GM18907 (cell line): ENCODE measurements around the gene DNHD1.

Experiments
- ATAC-seq: cut with Tn5 transposase; IDR thresholded peaks from one replicate; pipeline ENCODE4 v1.9.1; 2021; ENCODE audit warnings: mild to moderate bottlenecking, moderate library complexity; ENCODE audit not compliant: unreplicated experiment

DNHD1 gene, protein sequence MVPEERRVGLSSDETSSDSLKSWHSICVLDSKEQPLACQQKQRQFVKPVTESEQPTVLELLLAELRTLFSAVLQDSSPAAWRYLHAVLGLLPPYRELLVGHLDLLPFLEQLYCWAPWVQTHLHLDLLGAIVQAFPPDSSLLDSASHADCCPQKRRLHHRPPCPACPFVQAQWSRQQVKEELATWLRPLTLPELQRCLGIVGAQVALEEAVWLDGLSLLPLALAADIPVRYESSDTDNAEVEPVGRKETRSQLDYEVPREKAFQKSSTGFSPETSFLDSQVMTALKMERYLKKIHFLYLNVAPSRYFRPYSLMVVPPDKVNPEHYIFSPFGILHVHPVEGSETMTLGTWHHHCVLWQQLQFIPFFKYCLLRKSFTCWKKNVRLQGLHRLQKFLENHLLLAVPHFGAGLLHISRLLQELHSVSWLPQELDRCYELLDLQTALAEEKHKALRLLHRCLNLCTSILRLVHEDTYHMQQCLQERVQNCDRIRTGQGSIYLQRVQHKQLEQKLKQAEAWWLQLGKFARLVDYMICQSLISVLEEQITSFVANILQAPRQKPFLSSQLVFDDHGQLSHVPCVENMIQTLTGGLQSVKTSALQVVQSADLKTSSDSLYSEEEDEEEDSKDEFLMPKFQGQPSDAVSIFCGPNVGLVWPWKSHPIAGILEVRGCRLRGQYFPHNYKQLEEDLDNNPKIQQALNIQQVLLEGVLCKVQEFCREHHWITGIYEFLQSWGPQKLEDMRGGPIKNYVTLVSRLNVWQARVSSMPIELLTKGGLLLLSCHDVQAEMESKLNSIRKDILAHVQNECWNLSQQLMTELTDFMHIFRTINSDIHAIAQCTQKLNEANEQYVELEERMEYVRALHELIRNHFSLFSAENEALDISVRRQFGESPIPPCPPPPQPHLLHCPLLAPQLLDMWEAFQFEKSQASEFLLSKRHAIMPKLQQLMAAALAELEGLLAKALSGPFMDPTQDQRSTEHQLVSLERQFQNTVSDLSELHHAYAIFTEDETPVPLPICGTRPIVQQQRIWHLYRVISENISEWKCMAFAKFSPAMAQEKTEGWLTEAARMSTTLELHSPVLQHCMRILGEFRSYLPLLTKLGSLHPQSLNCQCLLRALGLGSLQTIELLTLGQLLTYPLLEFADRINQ (N-terminal part only)

DNA sequence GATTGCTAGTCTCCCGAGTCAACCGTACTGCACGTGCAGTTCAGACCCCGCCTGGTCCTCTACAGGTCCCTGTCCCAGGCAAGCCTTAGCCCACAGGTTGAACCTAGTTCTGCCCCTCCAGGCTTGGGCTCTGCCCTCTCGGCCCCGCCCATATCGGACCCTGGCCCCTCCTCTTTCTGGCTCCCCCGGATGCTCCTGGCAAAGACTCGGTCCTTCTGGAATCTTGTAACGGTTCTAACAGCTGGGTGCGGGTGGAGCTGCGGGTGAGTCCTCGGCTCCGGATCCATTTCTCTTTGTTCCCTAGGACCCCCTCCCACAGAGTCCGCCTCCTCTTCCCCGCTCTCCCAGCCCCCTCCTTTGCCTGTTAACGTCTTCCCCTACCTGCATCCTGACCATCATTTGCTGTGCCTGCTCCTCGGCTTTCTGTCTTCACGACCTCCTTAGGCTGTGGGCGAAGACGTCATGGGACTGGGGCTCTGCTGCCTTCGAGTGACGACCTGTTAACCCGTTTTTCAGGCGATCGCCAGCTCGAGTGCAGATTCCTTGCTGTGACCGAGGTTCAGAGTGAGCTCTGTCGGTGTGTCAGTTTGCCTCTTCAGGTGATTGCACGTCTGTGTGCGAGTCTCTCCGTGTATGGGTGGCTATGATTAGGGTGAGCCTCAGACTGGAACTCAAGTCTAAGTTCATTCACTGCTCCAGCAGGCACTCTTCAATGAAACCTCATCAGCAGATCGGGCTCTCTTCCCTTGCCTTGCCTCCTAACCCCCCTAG is at the start of gene DNHD1:
TSS of gene DNHD1 (plus strand) at position 212 of the 771 bp plus-strand sequence. CDS start 936 bp downstream, outside the sequence.
- ATAC-seq = no peak

DNA sequence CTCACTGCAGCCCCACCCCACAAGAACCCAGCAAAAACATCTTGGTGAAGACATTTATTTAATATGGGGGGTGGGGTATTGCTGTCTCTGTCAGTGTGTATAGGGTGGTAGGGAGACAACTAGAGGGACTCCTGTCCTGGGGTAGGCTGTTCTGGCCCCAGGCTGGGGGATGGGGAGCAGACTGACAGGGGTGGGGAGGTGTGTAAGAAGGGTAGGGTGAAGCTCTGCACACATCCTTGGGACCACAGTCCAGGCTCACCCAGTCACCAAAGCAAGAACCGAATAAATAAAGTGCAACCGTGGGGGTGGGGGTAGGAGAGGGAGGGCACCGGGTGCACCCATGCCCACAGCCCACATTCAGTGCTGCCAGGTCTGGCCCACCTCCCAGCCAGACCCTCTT is 48.5 kb upstream of the DNHD1 start:
- no peak for ATAC-seq

DNA sequence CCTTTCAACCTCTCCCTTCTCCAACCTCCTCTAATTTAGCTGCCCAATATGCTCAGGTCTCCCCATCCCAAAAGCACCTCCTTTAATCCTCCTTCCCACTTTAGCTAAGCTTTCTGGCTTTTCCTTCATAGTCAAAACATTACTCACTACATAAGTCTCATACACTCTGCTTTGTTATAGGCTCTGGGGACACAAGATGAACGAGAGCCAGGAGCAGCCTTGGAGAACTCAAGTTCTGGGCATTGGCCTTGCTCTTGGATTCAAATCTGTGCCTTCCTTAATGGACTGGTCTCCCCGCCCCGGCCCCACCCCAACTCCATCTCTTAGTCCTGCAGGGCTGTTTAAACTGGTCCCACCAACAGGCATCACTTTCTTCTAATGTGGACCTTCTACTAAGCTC is 44.9 kb upstream of the DNHD1 start:
- no peak for ATAC-seq

DNA sequence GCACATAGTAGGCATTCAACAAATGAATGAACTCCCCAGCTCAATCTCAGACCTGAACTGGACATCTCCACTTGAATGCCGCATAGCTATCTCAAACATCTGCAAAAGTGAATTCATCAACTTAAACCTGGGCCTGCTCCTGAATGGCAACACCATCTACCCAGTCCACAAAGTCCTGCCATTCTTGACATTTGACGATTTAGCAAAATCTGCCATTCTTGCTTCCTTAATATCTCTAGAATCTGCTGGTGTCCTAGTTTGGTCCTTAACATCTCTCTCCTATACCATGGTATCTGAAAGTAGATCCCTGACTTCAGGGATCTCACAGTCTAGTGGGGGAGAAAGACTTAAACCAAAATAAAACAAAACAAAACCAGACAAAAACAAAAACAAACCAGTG is 43.9 kb upstream of the DNHD1 start:
- ATAC-seq = no peak

DNA sequence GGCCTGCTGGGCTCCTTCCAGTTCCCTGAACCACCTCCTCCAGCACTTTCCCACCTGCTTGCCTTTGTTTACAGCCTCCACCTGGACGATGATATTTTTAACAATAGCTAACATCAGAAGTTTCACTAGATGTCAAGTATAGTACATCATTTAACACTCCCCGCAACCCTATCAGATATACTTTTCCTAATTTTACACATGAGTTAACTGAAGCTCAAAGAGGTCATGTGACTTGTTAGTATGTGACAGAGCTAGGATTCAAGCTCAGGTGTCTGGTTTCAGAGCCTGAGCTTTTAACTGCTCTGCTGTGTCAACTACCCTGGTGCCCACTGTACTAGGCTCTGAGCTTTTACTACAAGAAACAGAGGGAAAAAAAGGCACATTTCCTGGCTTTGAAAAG is 42.0 kb upstream of the DNHD1 start:
- no peak for ATAC-seq

DNA sequence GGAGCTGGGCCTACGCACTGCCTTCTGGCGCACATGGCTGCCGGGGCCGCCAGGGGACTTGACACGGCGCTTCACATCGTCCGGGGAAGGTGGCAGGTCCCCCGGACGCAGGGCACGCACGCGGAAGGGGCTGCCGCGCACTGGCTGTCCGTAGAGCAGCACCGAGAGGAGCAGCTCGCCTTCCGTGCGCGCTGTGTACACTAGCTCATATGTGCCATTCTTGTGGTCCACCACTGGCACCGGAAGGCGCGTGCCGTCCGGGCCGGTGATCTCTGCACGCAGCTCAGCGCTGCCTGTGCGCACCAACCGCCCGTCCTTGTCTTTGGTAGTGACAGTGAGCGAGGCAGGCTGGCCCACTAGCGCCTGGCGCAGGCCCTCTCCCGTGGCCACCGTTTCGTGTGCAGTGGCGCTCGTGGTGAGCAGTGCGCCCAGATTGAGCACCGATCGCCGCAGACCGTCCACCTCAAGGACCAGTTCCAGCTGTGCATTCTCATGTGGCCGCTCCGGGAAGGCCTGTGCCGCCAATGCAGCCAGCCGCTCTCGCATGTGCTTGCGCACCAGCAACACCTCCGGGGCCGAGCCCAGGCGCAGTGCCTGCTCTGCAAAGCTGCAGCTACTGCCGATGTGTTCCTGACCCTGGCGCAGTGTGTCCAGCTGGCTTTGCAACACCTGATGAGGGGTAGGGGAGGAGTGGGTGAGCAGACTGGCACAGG is 40.6 kb upstream of the DNHD1 start:
- no peak for ATAC-seq

DNA sequence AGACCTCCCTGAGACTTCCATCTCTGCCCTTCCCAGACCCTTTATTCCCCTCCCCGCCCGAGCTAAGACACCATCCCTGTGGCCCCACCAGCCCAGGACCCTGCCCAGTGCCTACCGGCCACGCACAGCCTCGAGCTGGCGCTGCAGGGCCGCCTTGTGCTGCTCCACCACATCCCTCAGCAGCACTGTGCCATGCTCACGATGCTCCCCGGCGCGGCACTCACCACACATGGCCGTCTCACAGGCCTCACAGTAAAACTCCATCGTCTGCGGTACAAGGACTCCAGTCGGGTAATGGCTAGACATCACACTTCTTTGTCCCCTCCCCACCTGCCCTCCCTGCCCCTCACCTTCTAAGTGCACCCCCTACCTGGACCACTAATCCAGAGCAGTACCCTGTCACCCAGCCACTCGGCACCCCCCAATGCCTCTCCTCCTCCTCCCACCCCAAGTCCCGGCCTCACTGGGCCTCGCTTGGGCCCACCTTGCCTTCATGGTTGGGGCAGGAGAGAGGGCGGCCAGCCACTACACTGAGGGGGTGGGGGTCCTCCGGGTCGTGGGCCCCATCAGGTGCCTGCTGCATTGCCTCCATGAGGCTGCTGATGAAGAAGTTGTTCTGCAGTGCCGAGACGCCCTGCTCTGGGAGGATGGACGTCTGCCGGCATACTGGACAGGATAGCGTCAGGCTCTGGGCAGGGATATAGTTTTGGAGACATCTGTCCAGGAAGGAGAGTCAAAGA is 39.3 kb upstream of the DNHD1 start:
- no peak for ATAC-seq

DNA sequence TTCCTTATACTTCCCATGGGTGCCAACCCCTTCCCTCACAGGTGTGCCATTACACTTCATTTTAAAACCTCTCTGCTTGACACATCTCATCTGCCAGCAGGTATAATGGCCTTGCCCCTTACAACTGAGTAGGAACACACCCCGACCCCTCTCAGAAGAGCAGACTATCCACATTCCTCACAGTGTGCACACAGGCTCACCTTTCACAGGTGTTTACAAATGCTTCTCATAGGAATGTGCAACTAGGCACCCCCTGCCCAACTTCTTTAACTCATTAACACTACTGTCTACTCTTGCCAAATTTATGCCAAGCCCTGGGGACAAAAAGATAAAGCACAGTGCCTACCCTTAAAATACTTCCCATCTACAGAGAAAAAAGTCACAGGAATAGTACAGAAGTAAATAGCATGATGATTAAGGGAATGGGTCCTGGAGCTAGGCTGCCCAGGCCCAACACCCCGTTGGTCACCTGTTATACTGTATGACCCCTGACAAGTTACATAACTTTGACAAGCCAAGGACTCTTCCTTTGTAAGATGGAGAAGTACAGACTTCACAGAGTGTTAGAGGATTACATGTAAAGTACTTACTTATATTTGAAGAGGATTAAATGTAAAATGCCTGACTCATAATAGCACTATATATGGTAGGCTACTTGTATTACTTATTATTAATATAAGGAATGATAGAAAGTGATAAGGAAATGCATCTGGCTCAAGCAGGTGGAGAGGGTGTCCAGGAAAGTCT is 38.6 kb upstream of the DNHD1 start:
- ATAC-seq = no peak

DNA sequence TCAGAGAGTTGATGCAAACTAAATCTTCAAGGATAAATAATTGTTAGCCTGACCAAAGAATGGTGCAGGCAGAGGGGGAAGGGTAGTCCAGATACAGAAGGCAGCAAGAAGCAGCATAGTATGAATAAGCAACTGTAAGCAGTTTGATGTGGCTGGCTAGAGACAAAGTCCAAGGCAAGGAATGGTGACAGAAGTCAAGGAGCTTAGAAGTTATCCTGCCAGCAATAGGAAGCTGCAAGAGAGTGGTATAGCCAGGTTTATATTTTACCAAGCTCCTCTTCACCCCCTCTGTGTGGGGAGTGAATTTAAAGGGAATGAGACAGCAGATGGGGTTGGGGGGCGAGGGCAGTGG is 38.0 kb upstream of the DNHD1 start:
- ATAC-seq = no peak

DNA sequence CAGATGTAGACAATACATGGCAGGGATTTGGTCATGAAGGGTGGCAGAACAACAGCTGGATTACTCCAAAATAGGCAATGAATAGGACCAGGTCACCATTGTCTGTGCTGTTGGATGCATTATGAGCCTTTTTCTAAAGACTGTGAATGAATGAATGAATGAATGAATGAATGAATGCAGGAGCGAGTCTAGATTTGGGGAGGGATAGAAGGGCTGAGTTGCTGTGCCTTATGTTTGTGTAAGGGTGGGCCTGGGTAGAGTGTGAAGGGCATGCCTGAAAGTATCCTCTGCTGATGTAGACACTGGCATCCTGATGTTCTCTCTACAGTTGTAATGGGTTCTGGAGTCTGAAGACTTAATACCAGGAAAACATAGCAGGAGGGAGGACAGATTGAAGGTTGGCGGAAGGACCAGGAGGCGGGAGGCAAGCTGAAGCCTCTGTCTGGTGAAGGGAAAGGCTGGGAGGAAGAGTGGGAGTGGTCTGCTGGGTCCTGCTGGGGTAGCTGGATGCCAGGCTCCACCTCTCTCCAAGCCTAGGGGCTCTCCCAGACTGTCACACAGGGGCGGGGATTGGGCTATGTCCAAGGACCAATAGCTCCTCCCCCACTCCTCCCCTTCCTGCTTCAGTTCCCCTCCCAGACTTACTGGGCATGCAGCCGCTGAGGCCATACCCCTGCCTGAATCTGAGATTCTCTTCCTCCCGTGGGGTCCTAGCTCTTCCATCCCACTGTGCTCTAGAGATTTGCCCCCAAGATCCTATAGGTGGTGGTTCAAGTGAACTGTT is 28.2 kb upstream of the DNHD1 start:
- peak; percentile 74 for ATAC-seq

DNA sequence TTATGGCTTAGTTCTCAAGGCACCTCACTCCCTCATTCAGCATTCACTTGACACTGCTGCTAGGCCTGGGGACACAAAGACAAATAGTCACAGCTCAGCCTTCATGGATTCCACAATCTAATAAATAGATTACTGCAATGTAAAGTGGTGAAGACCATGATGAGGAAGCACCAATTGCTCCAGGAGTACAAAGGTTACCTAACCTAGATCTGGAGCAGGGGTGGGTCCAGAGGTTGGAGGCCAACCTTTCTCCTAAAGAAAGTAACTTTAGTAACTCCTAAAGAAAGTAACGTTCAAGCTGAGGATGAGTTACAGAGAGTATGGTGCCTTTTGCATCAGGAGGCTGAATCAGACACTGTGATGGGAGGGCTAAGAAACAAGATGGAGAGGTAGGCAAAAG is 27.5 kb upstream of the DNHD1 start:
- ATAC-seq = no peak

DNA sequence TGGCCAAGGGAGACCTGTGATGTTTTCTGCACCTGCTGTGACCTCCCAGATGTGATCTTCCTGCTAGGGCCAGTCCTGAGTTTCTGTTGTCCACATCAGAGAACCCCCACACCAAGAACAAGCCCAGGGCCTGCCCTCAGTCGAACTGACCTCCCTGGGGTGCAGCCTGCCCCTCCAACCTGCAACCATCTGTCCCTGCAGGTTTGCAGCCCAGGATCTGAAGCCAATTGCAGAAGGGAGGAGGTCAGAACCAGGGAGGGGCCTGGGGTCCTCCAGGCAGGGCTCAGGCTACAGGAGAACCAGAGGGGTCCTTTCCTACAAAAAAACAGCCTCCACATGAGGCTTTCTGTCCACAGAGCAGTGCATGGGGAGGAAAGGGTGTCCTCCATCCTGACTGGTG is 24.1 kb upstream of the DNHD1 start:
- no peak for ATAC-seq

DNA sequence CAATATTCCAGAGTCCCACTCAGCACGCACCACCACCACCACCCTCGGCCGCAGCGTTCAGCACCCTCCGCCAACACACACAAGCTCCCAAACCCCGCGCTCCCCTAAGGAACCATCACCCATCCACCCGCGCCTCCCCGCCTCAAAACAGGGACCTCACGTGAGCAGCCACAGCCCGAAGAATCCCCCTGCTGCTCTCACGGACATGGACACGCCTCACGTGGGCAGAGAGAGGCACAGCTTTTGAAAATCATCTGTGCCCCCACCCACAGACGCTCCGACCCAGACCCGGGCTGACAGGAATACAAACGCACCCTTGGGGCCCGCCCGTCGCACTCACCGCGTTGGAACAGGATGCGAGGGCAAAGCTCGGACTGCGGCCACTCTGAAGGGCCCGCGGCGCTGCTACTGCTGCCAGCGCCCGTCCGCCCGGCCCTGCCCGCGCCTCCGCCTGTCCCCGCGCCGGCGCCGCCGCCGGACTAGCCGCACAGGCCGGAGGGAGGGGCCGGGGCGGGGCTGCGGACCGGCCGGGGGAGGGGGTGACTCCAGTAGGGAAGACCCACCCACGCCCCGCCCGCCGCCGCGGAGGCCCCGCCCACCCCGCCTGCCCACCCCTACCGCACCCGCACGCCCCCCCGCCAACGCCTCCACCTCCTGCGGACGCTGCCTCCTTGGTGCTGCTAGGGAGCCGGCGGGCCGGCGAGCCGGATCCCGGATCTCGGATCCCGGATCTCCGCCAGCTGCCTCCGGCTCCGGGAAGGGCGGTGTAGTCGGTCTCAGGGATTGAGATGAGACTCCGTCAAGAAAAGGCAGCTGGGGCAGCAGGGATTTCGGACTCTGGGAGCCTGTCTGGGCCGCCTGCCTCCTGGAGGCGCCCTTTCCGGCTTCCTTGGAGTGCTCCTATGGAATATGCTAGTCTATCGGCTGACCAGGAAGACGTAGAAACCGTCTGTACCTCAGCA is 23.3 kb upstream of the DNHD1 start, which contains the start of gene TRIM3:
TSS of gene TRIM3 (minus strand) at position 491 of the 962 bp plus-strand sequence. CDS start 8,246 bp downstream, outside the sequence.
- peak; percentile 59 for ATAC-seq

DNA sequence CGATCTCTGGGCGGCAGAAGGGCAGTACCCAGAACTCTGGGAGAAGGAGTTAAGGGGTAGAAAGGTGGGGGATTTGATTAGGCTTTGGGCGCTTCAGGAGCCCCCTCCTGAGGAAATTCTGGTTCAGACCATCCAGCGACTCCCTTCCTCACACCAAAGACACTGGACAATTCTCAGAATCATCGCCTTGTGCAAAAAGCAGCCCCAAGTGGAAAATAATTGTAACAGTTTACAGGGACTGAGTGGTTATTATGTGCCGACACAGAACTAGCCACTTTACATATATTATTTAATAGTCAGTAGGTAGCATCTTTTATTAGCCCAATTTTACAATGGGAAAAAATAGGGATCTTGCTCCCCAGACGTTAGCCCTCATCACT is 22.7 kb upstream of the DNHD1 start:
- no peak for ATAC-seq

DNA sequence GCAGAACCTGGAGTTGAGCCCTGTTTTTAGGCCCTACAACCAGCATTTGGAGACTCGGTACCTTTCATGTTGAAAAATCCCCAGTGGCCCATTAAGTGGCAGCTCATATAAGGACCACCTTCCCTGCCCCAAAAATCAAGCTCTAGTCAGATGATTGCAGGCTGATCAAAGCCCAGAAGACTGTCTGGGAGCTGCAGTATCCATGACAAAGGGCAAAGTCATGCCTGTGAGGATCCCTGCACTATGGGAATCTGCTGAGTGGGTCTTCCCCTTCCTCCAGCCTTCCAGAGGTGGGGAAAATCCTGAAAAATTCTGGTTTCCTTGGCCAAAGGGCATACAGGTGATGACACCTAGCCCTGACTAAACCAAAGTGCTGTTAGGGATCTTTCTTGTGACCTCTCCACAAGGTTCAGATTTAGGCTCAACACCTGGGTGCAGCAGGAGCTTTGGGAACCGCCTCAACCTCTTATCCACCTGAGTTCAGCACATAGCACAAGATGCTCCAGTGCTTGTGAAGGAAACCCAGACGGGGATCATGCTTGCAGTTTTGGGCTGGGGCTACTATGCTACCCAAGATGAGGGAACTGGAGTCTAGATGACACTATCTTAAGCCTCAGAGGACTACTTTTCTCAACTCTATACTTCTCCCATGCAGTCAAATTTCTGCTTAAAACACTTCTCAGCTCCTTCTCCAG is 22.1 kb upstream of the DNHD1 start:
- no peak for ATAC-seq

DNA sequence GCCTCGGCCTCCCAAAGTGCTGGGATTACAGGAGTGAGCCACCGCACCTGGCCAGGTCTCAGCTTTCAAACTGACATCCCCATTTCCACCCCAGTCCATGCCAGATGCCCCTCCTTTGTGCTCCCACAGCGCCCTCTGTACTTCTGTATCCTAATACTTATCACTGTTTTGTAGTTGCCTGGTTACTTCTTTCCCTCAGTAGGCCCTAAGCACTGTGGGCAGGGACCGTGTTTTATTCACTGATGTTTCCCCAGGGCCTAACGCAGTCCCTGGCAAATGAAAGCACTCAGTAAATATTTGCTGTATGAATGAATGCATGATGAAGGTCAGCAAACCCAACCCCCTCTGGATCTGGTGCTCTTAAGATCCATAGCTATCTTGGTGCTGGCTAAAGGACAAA is 21.1 kb upstream of the DNHD1 start:
- no peak for ATAC-seq
